NT2/D1 (cell line): Measurements from ENCODE around the gene NCDN.

Experiments used
- YY1 ChIP-seq: IDR thresholded peaks from 2 replicates; pipeline ENCODE4 v1.6.1; 2011; ENCODE audit not compliant: insufficient read length, insufficient read depth
- ZNF274 ChIP-seq: IDR thresholded peaks from 2 replicates; pipeline ENCODE4 v1.6.1; 2011; ENCODE audit warnings: mild to moderate bottlenecking, low read depth, low read length

DNA sequence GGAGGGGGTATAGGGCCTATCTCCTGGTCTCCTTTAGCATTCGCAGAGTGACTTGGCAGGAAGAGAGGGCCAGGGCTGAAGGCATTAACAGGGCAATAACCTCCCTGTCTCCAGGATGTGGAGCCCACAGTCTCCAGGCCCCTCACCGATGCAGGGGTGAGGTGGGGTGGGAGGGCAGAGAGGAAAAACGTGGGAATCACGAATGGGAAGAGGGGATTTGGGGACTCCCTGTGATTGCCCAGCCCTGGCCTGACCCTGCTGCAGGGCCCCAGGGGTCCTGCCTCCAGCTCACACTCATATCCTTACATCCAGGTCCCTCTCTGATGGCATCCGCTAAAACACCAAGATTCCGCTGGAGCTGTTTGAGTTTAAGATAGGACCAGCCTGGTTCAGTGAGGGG lies 30.1 kb downstream of the NCDN start:
- TF ChIP-seq YY1 (no peak), ZNF274 (no peak)
